Retinal pigment epithelial cell (primary cell): ENCODE results near the gene SAE1.

Experiments
- DNase-seq: peaks from one replicate; pipeline ENCODE4 v3.0.0-alpha.2; 2010; ENCODE audit warnings: low read depth
- H3K4me3 ChIP-seq: 2 replicates; pipeline ENCODE4 v1.5.1; 2011; ENCODE audit warnings: mild to moderate bottlenecking, low read length, control low read depth, moderate library complexity
- CTCF ChIP-seq: conservative IDR thresholded peaks from 2 replicates; pipeline ENCODE4 v1.5.1; 2011; ENCODE audit warnings: low read depth, low read length, control low read depth, inconsistent platforms

SAE1 gene

DNA sequence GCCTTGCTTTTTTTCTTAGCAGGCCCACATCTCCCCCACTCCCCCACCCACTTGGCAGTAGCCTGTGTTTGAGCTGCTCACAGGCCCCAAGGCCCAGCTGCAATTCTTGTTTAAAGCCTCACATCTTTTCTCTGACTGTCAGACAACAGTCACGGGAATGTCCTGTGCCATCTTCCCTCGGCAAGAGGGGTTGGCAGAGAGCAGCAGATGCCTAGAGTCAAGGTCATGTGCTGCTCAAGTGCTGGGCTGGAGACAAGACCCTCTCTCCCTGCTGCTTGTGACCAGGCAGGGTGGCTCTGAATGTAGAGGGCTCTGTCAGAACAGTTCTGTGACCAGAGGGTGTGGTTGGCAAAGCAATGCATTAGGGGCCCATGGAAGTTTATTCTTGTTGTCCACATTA is 53.0 kb downstream of the SAE1 start:
- no peak for TF ChIP-seq CTCF
- DNase-seq = no peak
- H3K4me3 ChIP-seq = no peak overlapping the region

- no peak overlapping the region for H3K4me3 ChIP-seq
- TF ChIP-seq CTCF = no peak
- no peak for DNase-seq
Observed at GRCh38 chr19:47186446-47187334, 56.1 kb downstream of the SAE1 start.

- H3K4me3 ChIP-seq = no peak overlapping the region
- TF ChIP-seq CTCF = no peak
- DNase-seq = no peak
Observed at GRCh38 chr19:47187335-47187655, 56.7 kb downstream of the SAE1 start.

GRCh38 chr19:47187797-47188196 is 57.2 kb downstream of the SAE1 start:
- no peak for TF ChIP-seq CTCF
- H3K4me3 ChIP-seq = no peak overlapping the region
- no peak for DNase-seq

DNA sequence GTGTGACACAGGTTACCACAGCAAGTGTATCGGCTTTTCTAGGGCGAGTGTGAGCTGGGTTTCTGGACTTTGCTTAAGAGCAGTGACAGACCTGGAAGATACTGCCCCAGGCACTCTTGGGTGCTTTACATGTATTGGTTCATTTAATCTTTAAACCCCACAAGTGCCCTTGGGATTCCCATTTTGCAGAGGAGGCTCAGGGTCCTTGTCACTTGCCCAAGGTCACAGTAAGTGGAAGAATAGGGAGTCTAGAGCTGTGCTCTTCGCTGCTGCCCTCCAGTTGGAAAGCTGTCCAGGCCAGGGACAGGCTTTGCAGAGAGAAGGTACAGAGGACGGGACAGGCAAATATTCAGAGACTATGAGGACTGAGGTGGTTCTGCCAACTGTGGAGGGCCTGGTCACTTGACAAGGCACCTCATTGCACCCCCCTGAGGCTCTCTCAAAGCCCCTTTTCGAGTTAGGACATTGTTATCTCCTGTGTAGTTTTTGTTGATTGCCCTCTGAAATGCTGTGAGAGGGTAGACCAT is 57.9 kb downstream of the SAE1 start:
- TF ChIP-seq CTCF = no peak
- no peak for DNase-seq

GRCh38 chr19:47190167-47190727 is 59.6 kb downstream of the SAE1 start:
- H3K4me3 ChIP-seq = no peak overlapping the region
- DNase-seq = peak; percentile 95
- TF ChIP-seq CTCF = no peak

More for the DNA sequence above, 57.9 kb downstream of the SAE1 start:
- no peak overlapping the region for H3K4me3 ChIP-seq

DNA sequence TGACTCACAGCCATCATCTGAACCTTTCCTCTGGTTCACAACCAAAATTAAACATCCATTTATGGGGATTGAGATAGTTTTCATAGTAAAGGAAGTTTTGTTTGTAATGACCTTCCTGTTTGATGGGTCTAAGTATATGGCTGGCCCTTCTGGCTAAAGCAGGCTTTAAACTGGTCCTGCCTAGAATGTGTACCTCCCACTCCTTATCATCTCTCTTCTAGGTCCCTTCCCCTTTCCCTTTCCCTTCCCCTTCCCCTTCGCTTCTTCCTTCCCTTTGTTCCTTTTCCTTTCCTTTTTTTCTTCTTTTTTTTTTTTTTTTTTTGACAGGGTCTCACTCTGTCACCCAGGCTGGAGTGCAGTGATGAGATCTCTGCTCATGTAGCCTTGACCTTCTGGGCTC is 64.8 kb downstream of the SAE1 start:
- no peak overlapping the region for H3K4me3 ChIP-seq
- TF ChIP-seq CTCF = no peak
- no peak for DNase-seq
